DOHH2 (cell line): ENCODE results near the gene KDM3A.

ENCODE experiments used
- EZH2phosphoT487 ChIP-seq: fragments of 200-600 bp; sonication (generic); IDR thresholded peaks from 2 replicates; pipeline ENCODE4 v1.6.1; 2017; ENCODE audit warnings: borderline replicate concordance, mild to moderate bottlenecking, antibody characterized with exemption, low read length, moderate library complexity, mixed read lengths
- TF ChIP-seq, protein P1 (sequence below): fragments of 200-600 bp; sonication (generic); IDR thresholded peaks from one replicate; pipeline ENCODE4 v1.5.1; 2014; ENCODE audit warnings: antibody characterized with exemption, mild to moderate bottlenecking, low read depth, low read length; ENCODE audit not compliant: poor library complexity, severe bottlenecking

DNA sequence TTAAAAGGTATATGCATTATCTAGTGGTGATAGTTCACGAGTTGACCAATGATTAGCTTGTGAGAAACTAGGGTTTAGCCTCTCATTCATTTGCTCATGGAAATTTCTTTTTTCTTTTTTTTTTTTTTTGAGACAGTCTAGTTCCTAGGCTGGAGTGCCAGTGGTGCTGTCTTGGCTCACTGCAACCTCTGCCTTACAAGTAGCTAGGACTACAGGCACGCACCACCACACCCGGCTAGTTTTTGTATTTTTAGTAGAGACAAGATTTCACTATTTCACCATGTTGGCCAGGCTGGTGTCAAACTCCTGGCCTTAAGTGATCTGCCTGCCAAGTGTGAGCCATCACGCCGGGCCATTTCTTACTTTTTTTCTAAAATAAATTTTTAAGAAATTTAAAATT is 14.0 kb downstream of the KDM3A start:
- TF ChIP-seq, protein P1, sequence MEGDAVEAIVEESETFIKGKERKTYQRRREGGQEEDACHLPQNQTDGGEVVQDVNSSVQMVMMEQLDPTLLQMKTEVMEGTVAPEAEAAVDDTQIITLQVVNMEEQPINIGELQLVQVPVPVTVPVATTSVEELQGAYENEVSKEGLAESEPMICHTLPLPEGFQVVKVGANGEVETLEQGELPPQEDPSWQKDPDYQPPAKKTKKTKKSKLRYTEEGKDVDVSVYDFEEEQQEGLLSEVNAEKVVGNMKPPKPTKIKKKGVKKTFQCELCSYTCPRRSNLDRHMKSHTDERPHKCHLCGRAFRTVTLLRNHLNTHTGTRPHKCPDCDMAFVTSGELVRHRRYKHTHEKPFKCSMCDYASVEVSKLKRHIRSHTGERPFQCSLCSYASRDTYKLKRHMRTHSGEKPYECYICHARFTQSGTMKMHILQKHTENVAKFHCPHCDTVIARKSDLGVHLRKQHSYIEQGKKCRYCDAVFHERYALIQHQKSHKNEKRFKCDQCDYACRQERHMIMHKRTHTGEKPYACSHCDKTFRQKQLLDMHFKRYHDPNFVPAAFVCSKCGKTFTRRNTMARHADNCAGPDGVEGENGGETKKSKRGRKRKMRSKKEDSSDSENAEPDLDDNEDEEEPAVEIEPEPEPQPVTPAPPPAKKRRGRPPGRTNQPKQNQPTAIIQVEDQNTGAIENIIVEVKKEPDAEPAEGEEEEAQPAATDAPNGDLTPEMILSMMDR, result no peak
- TF ChIP-seq EZH2phosphoT487, result no peak
